GM12873 (cell line): ENCODE data around the gene ERLEC1.

Experiments
- TF ChIP-seq, protein P1 (sequence below): IDR thresholded peaks from 2 replicates; pipeline ENCODE4 v1.5.1; 2012; ENCODE audit warnings: low read depth, mild to moderate bottlenecking, moderate library complexity, low read length, control low read depth; ENCODE audit not compliant: insufficient read depth; ENCODE audit errors: missing control alignments

ERLEC1 gene

DNA sequence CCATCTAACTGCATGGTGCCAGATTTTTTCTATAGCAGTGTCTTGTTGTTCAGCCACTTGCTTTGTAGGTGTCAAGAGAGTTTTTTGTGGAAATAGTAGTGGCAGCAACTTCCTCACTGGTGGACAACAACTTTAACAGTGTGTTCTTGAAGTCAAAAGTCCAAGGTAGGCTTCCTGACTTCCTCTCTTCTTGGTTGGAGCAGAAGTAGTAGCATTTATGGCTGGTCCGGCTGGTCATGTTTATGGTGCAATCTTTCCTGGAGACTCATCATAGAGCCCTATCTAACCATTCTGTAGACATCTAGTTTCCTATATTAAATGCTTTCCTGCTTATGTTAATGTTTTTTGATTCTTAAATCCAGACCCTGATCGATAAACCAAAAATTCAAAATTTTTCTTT is 61.2 kb downstream of the ERLEC1 start:
- TF ChIP-seq, protein P1, sequence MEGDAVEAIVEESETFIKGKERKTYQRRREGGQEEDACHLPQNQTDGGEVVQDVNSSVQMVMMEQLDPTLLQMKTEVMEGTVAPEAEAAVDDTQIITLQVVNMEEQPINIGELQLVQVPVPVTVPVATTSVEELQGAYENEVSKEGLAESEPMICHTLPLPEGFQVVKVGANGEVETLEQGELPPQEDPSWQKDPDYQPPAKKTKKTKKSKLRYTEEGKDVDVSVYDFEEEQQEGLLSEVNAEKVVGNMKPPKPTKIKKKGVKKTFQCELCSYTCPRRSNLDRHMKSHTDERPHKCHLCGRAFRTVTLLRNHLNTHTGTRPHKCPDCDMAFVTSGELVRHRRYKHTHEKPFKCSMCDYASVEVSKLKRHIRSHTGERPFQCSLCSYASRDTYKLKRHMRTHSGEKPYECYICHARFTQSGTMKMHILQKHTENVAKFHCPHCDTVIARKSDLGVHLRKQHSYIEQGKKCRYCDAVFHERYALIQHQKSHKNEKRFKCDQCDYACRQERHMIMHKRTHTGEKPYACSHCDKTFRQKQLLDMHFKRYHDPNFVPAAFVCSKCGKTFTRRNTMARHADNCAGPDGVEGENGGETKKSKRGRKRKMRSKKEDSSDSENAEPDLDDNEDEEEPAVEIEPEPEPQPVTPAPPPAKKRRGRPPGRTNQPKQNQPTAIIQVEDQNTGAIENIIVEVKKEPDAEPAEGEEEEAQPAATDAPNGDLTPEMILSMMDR, result no peak

DNA sequence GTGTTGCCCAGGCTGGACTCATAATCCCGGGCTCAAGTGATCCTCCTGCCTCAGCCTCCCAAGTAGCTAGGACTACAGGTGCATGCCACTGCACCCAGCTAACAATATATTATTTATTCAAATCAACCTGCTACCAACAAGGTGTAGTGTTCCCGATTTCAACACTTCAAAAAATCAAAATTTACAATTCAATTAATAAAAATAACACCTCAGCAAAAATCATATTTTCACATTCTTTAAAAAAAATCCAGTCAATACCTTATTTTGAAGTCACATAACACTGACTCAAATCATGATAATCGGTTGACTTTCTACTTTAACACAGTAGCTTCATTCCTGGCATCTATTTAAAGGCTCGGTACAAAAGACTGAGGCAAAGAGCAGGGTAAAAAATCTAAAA is 65.7 kb downstream of the ERLEC1 start:
- TF ChIP-seq, protein P1, result no peak

DNA sequence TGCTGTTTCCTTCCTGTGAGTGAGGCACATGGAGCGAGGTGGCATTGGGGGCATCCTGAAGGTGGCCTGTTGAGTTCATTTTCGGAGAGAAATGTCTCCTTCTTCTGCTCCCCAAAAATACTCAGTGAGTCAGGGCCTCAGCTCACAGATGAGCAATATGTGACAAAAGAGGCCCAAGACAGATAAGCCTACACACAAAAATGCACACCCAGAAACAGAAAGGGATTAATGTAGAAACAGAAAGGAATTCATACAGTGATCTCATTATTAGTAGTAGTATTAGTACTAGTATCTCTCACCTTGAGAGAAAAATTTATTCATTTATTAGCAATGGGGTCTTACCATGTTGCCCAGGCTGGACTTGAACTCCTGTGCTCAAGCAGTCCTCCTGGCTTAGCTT is 67.8 kb downstream of the ERLEC1 start:
- TF ChIP-seq, protein P1, result no peak

DNA sequence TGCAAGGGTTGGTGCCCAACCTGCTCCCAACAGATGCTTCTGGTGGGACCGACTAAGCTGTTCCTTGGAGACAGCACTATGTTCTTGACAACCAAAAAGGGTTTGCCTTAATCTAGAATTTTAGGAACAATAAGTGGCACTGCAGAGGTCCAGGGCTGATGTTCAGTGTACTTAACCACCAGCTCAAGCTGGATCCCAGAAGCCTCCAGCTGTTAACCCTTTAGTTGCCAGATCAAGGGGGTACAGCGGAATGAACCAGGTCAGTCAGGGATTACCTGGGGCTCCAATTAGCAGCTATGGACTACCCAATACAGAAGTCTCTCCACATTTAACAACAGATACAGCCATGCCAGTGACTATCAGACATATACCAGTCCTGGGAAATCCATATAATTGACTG is 69.4 kb downstream of the ERLEC1 start:
- TF ChIP-seq, protein P1, result no peak

DNA sequence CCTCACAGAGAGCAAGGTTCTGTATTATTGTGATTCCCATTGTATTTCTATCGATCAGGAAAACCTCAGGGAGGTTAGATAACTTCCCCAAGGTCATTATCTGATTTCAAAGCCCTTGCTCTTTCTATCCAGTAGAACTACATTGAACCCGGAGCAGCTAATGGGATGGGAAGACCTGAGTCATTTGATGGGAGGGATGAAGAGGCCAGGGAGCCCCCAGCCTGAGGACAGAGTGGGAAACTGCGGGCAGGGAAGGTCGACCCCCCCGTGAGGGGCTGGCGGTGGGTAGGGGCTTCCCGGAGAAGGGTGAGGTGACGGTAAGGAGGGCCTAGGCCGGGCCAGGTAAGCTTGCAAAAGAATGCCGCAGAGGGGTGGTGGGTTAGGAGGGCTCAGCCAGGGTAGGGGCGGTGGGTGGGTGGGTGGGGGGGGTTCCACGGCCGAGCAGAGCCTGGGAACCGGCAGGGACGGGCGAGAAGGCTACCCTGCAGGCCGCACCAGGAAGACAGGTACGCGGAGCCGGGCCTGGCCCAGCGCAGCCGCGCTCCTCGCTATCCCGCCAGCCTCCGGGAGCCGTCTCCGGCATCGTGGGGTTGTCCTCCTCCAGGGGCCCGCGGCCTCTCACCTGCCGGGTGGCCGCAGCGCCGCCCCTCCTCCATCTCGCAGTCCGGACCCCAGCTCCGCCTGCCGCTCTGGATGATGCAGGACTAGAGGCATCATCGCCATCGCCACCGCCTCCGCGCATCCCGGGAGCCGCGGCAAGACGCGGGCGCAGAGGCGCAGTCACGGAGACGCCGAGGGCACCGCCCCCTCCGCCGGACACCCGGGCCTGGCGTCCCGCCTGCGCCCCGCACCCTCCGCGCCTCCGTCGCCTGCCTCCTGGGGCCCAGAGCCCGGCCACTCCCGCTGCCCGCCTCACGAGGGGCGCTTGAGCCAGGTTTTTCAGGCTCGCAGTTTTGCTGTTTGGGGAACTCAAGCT is 72.7 kb downstream of the ERLEC1 start, which contains the start of gene GPR75:
Gene GPR75, minus strand, starts transcription at position 762 of the 976 bp plus-strand sequence. CDS start 5,211 bp downstream, outside the sequence.
- TF ChIP-seq, protein P1, result no peak

DNA sequence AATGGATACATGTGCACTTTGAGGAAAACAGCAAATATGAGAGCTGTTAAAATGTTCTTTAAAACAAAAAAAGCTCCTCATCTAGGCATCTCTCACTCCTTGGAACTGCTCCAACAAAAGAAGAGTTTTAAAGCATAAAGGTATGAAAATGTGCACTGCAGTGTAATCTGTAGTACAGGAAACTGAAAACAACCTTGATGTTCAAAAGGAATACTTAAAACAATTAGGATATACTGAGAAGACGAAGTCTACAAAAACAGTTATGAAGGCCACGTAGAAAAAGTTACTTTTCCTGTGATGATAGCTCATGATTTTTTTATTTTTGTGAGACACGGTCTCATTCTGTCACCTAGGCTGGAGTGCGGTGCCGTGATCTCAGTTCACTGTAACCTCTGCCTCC is 75.0 kb downstream of the ERLEC1 start:
- TF ChIP-seq, protein P1, result no peak

DNA sequence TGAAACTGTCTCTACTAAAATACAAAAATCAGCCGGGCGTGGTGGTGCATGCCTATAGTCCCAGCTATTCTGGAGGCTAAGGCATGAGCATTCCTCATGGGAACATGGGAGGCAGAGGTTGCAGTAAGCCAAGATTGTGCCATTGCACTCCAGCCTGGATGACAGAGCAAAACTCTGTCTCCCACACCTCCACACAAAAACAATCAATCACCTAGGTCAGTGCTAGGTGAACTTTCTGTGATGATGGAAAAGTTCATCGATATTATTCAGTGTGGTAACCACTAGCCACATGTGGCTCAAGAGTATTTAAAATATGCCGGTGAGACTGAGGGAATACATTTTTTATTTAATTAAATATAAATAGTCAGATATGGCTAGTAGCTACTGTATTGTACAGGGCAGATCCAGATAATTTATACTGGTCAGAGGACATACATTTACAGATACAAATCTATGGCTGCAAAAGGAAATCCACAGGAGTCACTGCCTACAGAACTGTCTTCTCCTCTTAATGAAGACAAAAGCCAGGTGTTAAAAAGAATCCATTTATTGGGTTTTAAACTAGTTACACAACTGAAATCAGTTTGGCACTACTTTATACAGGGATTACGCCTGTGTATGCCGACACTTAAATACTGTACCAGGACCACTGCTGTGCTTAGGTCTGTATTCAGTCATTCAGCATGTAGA is 76.8 kb downstream of the ERLEC1 start:
- TF ChIP-seq, protein P1, result no peak
